PFSK-1 (cell line): Measurements from ENCODE around the gene HSPBAP1.

ENCODE experiments used
- FOXP2 ChIP-seq: optimal IDR thresholded peaks from 2 replicates; pipeline ENCODE3; 2011; ENCODE audit warnings: borderline replicate concordance, control low read depth, inconsistent platforms; ENCODE audit not compliant: insufficient read depth; ENCODE audit errors: extremely low read length, extremely low read depth
- POLR2AphosphoS5 ChIP-seq: IDR thresholded peaks from 2 replicates; pipeline ENCODE4 v1.6.1; 2012; ENCODE audit warnings: low read depth, mild to moderate bottlenecking, control low read depth, low read length, moderate library complexity
- SIN3A ChIP-seq: IDR thresholded peaks from 2 replicates; pipeline ENCODE4 v1.6.1; 2012; ENCODE audit warnings: mild to moderate bottlenecking, low read length, moderate library complexity, borderline replicate concordance; ENCODE audit not compliant: insufficient read depth
- TAF1 ChIP-seq: IDR thresholded peaks from 2 replicates; pipeline ENCODE4 v1.6.1; 2012; ENCODE audit warnings: low read length, control low read depth, borderline replicate concordance; ENCODE audit not compliant: insufficient read depth
- TF ChIP-seq, protein P1 (sequence below), 2 experiments: IDR thresholded peaks; 2 replicates each; pipeline versions ENCODE4 v1.6.1 to v1.8.0; 2011 to 2012; ENCODE audit warnings: low read depth in 2 of 2, low read length in 2 of 2, control low read depth in 1 of 2, inconsistent platforms in 1 of 2, mild to moderate bottlenecking in 1 of 2, moderate library complexity in 1 of 2; ENCODE audit not compliant: insufficient read depth in 1 of 2

Gene HSPBAP1

GRCh38 chr3:122776675-122777468 lies 16.8 kb downstream of the HSPBAP1 start:
- TF ChIP-seq TAF1 = no peak
- TF ChIP-seq FOXP2 = no peak
- TF ChIP-seq SIN3A = no peak
- TF ChIP-seq, protein P1, sequence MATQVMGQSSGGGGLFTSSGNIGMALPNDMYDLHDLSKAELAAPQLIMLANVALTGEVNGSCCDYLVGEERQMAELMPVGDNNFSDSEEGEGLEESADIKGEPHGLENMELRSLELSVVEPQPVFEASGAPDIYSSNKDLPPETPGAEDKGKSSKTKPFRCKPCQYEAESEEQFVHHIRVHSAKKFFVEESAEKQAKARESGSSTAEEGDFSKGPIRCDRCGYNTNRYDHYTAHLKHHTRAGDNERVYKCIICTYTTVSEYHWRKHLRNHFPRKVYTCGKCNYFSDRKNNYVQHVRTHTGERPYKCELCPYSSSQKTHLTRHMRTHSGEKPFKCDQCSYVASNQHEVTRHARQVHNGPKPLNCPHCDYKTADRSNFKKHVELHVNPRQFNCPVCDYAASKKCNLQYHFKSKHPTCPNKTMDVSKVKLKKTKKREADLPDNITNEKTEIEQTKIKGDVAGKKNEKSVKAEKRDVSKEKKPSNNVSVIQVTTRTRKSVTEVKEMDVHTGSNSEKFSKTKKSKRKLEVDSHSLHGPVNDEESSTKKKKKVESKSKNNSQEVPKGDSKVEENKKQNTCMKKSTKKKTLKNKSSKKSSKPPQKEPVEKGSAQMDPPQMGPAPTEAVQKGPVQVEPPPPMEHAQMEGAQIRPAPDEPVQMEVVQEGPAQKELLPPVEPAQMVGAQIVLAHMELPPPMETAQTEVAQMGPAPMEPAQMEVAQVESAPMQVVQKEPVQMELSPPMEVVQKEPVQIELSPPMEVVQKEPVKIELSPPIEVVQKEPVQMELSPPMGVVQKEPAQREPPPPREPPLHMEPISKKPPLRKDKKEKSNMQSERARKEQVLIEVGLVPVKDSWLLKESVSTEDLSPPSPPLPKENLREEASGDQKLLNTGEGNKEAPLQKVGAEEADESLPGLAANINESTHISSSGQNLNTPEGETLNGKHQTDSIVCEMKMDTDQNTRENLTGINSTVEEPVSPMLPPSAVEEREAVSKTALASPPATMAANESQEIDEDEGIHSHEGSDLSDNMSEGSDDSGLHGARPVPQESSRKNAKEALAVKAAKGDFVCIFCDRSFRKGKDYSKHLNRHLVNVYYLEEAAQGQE (IDR thresholded peaks at IDR 0.05; ENCODE audit: insufficient read depth in 1 of 2, low read depth in 2 of 2, low read length in 2 of 2) = no peak
- TF ChIP-seq POLR2AphosphoS5 = no peak

GRCh38 chr3:122774564-122774963 lies 19.1 kb downstream of the HSPBAP1 start:
- TF ChIP-seq FOXP2 (no peak), POLR2AphosphoS5 (no peak), SIN3A (no peak), TAF1 (no peak)
- TF ChIP-seq, protein P1 (IDR thresholded peaks at IDR 0.05; ENCODE audit: insufficient read depth in 1 of 2, low read depth in 2 of 2, low read length in 2 of 2) = no peak

DNA sequence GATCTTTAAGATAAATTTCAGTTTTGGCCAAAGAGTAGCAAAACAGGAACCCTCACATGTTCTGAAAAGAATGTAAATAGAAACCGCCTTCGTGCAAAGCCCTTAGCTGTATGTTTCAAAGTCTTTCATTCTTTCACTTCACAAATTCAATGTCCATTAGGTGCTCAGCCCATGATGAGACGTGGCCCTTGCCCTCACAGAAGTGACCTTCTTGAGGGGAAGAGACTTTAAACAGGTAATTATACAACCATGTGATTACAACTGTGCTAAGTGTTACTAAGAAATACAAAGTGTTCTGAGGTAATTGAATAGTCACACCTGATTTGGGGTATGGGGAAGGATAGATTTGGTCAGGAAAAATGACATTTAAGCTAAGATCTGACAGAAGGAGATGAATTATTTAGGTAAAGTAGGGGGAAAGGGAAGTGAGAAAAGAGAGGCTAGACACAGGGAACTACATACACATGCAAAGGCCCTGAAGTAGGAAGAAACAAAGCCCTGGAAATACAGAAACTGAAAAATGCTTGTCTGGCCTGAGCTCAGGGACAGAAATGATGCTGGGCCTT lies 19.6 kb downstream of the HSPBAP1 start:
- TF ChIP-seq FOXP2 (no peak), SIN3A (no peak), POLR2AphosphoS5 (no peak)
- TF ChIP-seq, protein P1 (IDR thresholded peaks at IDR 0.05; ENCODE audit: insufficient read depth in 1 of 2, low read depth in 2 of 2, low read length in 2 of 2) = no peak

DNA sequence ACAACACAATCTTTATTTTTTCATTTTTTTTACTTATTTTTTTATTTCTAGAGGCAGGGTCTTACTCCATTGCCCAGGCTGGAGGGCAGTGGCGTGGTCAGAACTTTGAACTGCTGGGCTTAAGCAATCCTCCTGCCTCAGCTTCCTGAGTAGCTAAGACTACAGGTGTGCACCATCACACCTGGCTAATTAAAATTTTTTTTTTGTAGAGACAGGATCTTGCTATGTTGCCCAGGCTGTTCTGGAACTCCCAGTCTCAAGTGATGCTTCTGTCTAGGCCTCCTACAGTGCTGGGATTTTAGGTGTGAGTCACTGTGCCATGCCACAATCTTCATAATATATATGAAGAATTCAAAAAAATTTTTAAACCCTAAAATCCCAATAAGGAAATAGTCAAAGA lies 20.8 kb downstream of the HSPBAP1 start:
- TF ChIP-seq, protein P1 (IDR thresholded peaks at IDR 0.05; ENCODE audit: insufficient read depth in 1 of 2, low read depth in 2 of 2, low read length in 2 of 2) = no peak
- TF ChIP-seq SIN3A = no peak
- TF ChIP-seq POLR2AphosphoS5 = no peak
- no peak for TF ChIP-seq TAF1
- TF ChIP-seq FOXP2 = no peak
